ENCODE measurements around the gene CPS1.

CPS1 gene

GRCh38 chr2:210713122-210713521 lies 156.7 kb downstream of the CPS1 start:
- no peak for DNase-seq

GRCh38 chr2:210715560-210716082 lies 159.2 kb downstream of the CPS1 start:
- no peak for DNase-seq

DNA sequence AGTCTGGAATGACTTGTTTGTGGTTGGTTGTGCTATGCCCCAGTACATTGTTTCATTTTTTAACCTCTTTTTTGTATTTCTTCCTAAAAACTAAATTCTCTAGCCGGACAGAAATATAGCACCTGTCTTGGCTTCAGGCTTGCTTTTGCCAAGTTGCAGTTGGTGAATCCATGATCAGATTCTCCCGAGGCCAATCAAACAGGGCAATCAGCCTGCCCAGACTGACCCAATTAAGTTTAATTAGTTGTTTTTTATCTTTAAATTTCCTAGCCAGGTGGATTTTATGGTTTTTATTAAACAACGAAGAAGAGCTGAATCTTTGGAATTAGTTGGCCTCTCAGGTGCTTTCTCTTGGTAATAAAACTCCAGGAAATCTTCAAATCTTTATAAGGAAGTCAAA lies 162.1 kb downstream of the CPS1 start:
- no peak for DNase-seq

DNA sequence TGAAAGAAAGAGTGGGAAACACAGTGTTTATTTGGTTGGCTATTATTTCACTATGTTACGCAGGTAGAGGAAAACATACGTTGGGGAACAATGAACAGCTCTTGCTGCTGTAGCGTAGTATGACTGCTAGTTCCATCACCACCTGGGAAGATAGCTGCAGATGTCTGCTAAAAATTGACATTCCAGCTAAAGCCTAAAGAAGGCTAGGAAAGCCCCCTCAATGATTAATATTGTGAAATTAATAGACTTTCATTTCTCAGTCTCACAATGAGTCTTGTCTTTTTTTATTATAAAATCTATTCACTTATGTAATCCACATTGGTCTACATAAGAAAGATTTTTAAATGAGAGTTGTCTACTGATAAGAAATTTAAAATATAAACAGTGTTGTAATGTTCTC lies 165.7 kb downstream of the CPS1 start:
- DNase-seq, result no peak

- no peak for DNase-seq
These were observed 171.2 kb downstream of the CPS1 start for GRCh38 chr2:210727549-210727948.

Data from activated CD4-positive, alpha-beta T cell treated with anti-CD3 and anti-CD28 coated beads, Interleukin-2, Interleukin-6, amounts not matched to agents 100 ng/mL and 50 ng/mL, durations not matched to agents 16 hours and 8 hours (primary cell).